ENCODE data around the gene KIAA0408. TPM values are rescaled to one million over a fixed set of nuclear protein-coding genes. Genes with fewer than 3 reads are reported as not detected.

KIAA0408 gene
- total RNA-seq, 1 experiment from 2014 or later: not detected

GRCh38 chr6:127475135-127475822, 16.1 kb upstream of the KIAA0408 start:
- BruUV-seq (replicated peaks): no TSS peak
- H4K20me1 ChIP-seq (ENCODE audit: insufficient read depth): no peaks in the 10 kb centered on the region
- POLR2A ChIA-PET (ENCODE audit: unreplicated experiment): no interaction called here
- H3K9me3 ChIP-seq (ENCODE audit: insufficient read depth, low read depth): no peaks in the 10 kb centered on the region
- H3K9me2 ChIP-seq (ENCODE audit: insufficient read depth): no peaks in the 10 kb centered on the region
- H3F3A ChIP-seq (ENCODE audit: insufficient read depth, low read depth): no peaks in the 10 kb centered on the region
- H3K36me3 ChIP-seq (ENCODE audit: low read depth): no peaks in the 10 kb centered on the region
- intact Hi-C loops (cut with micrococcal nuclease; ENCODE audit: unreplicated experiment): no loop called here
- H3K79me2 ChIP-seq (ENCODE audit: low read depth): no peaks in the 10 kb centered on the region
- TF ChIP-seq EZH2 (IDR thresholded peaks at IDR 0.05; ENCODE audit: low read depth) (no peak), CTCF (conservative IDR thresholded peaks at IDR 0.05) (no peak)
- no peak overlapping the region for H3K4me3 ChIP-seq
- H3K27ac ChIP-seq: no peak overlapping the region
- no peaks in the 10 kb centered on the region for H3K27me3 ChIP-seq (ENCODE audit: insufficient read depth, low read depth)
- H2AFZ ChIP-seq: no peak overlapping the region
- no peak overlapping the region for H3K4me2 ChIP-seq
- DNase-seq: no peak
- CTCF ChIA-PET: no interaction called here
- 0 out of 2 replicates have a peak, but pooled peaks cover 7% of the 10 kb centered on the region for H3K4me1 ChIP-seq (replicated peaks; ENCODE audit: insufficient read depth)

GRCh38 chr6:127471379-127472255, 12.4 kb upstream of the KIAA0408 start:
- Histone ChIP-seq H3K4me2 (peak overlapping the region; percentile 5; the same call in 1 of the 2 replicates), H3K9me3 (ENCODE audit: insufficient read depth, low read depth) (no peaks in the 10 kb centered on the region), H3K36me3 (ENCODE audit: low read depth) (no peaks in the 10 kb centered on the region), H4K20me1 (ENCODE audit: insufficient read depth) (no peaks in the 10 kb centered on the region), H3K79me2 (ENCODE audit: low read depth) (no peaks in the 10 kb centered on the region), H3F3A (ENCODE audit: insufficient read depth, low read depth) (no peaks in the 10 kb centered on the region), H3K4me3 (no peak overlapping the region), H3K4me1 (replicated peaks; ENCODE audit: insufficient read depth) (0 out of 2 replicates have a peak, but pooled peaks cover 7% of the 10 kb centered on the region), H3K27ac (no peak overlapping the region), H2AFZ (no peak overlapping the region), H3K27me3 (ENCODE audit: insufficient read depth, low read depth) (no peaks in the 10 kb centered on the region), H3K9me2 (ENCODE audit: insufficient read depth) (no peaks in the 10 kb centered on the region)
- POLR2A ChIA-PET (ENCODE audit: unreplicated experiment): no interaction called here
- no peak for DNase-seq
- no TSS peak for BruUV-seq (replicated peaks)
- CTCF ChIA-PET: no interaction called here
- TF ChIP-seq CTCF (conservative IDR thresholded peaks at IDR 0.05) (no peak), EZH2 (IDR thresholded peaks at IDR 0.05; ENCODE audit: low read depth) (no peak)
- intact Hi-C loops (cut with micrococcal nuclease; ENCODE audit: unreplicated experiment): no loop called here

GRCh38 chr6:127468936-127469335, 9.7 kb upstream of the KIAA0408 start:
- CTCF ChIA-PET: interaction anchor here (1.2 kb wide), 1 partner anchor 9 kb away, joined by 5 read pairs; no protein-coding TSS in a partner anchor
- Histone ChIP-seq H3K27ac (no peak overlapping the region), H3K9me2 (ENCODE audit: insufficient read depth) (no peaks in the 10 kb centered on the region), H3K9me3 (ENCODE audit: insufficient read depth, low read depth) (no peaks in the 10 kb centered on the region), H3K4me1 (replicated peaks; ENCODE audit: insufficient read depth) (0 out of 2 replicates have a peak, but pooled peaks cover 7% of the 10 kb centered on the region), H3K79me2 (ENCODE audit: low read depth) (no peaks in the 10 kb centered on the region), H3K4me3 (no peak overlapping the region), H3K4me2 (no peak overlapping the region), H3K36me3 (ENCODE audit: low read depth) (no peaks in the 10 kb centered on the region), H3K27me3 (ENCODE audit: insufficient read depth, low read depth) (no peaks in the 10 kb centered on the region), H3F3A (ENCODE audit: insufficient read depth, low read depth) (no peaks in the 10 kb centered on the region), H4K20me1 (ENCODE audit: insufficient read depth) (no peaks in the 10 kb centered on the region), H2AFZ (no peak overlapping the region)
- intact Hi-C loops (cut with micrococcal nuclease; ENCODE audit: unreplicated experiment): loop anchor here (5.0 to 10.0 kb wide), 3 partner anchors 48 to 226 kb away; partner anchors contain the start of gene MTCL3
- BruUV-seq (replicated peaks): no TSS peak
- no peak for TF ChIP-seq CTCF (conservative IDR thresholded peaks at IDR 0.05)
- no peak for TF ChIP-seq EZH2 (IDR thresholded peaks at IDR 0.05; ENCODE audit: low read depth)
- DNase-seq: no peak
- POLR2A ChIA-PET (ENCODE audit: unreplicated experiment): no interaction called here
